ENCODE data around the gene STARD10. TPM values are rescaled to one million over a fixed set of nuclear protein-coding genes. Genes with fewer than 3 reads are reported as not detected.

Gene STARD10
- total and polyA plus RNA-seq, 9 of the 15 experiments (the other 6 are each of a cell fraction or from before 2014, with no cell fraction given), result 0.15 to 52.9 (median 32.3) TPM

GRCh38 chr11:72769680-72770079, 24.2 kb downstream of the STARD10 start:
- no peak for FAIRE-seq

More at GRCh38 chr11:72769680-72770079, 24.2 kb downstream of the STARD10 start:
- Histone ChIP-seq H3K4me3 (no peak overlapping the region), H4K20me1 (replicated peaks; ENCODE audit: control insufficient read depth, insufficient read depth, low read length) (no peaks in the 10 kb centered on the region), H3K4me1 (replicated peaks in 1 of 2; ENCODE audit: control insufficient read depth in 2 of 2, insufficient read depth in 2 of 2, low read length in 2 of 2) (peaks cover 14 to 30% of the 10 kb centered on the region in 2 experiments; a peak in 4 of 5 replicates), H3K9ac (ENCODE audit: insufficient read depth in 1 of 2, low read depth in 2 of 2, low read length in 2 of 2) (no peak overlapping the region), H3K36me3 (ENCODE audit: control insufficient read depth, insufficient read depth, low read length) (peaks cover 2% of the 10 kb centered on the region; the same call in 1 of the 3 replicates), H3K9me1 (ENCODE audit: control insufficient read depth, insufficient read depth, low read length) (peaks cover 4% of the 10 kb centered on the region), H3K27ac (ENCODE audit: extremely low read depth, low read depth, low read length) (no peak overlapping the region), H3K79me2 (ENCODE audit: control insufficient read depth, insufficient read depth, low read length) (no peaks in the 10 kb centered on the region; the same call in 2 of the 3 replicates), H3K9me3 (replicated peaks; ENCODE audit: control insufficient read depth, insufficient read depth, low read depth, low read length) (no peaks in the 10 kb centered on the region), H2AFZ (ENCODE audit: low read depth, low read length) (no peak overlapping the region), H3K27me3 (ENCODE audit: control insufficient read depth in 2 of 2, insufficient read depth in 2 of 2, low read length in 2 of 2) (no peaks in the 10 kb centered on the region), H3K4me2 (ENCODE audit: insufficient read depth, low read length) (no peak overlapping the region)
- DNase-seq (ENCODE audit: extremely low read depth in 1 of 4, low spot score in 3 of 4) (peak in 2 of 4 experiments; percentile 44 to 48), ATAC-seq (no peak)
- ChIA-PET CTCF (ENCODE audit: low intra/inter-chr PET ratio) (interaction anchor here (0.6 kb wide), 1 partner anchor 66 kb away, joined by 3 read pairs; no protein-coding TSS in a partner anchor), POLR2A (interaction anchor here (0.7 kb wide), 1 partner anchor 575 kb away, joined by 3 read pairs; no protein-coding TSS in a partner anchor)
- no TSS peak for BruUV-seq (replicated peaks)
- 40% methylated on average over 4 of the region's 4 CpGs for WGBS (ENCODE audit: insufficient coverage, low coverage, missing lambda C conversion rate)
- in situ Hi-C loops (cut with MboI), result no loop called here
- TF ChIP-seq ZNF407 (IDR thresholded peaks at IDR 0.05; ENCODE audit: low read depth) (no peak), ATF7 (IDR thresholded peaks at IDR 0.05) (0 out of 2 replicates have a peak, but pooled peaks have one; percentile 29), JUN (IDR thresholded peaks at IDR 0.05; ENCODE audit: borderline replicate concordance, low read depth, low read length) (0 out of 2 replicates have a peak, but pooled peaks have one; percentile 19), JUN (CRISPR knock-in tag; IDR thresholded peaks at IDR 0.05; ENCODE audit: borderline replicate concordance) (no peak), CREM (IDR thresholded peaks at IDR 0.05; ENCODE audit: low read depth) (peak; percentile 37; the same call in 1 of the 2 replicates), MAZ (CRISPR knock-in tag; conservative IDR thresholded peaks at IDR 0.05 in 1 of 2, IDR thresholded peaks at IDR 0.05 in 1 of 2) (no peak), ATF3 (IDR thresholded peaks at IDR 0.05) (peak; percentile 77), ATF3 (CRISPR knock-in tag; conservative IDR thresholded peaks at IDR 0.05) (no peak), JUND (IDR thresholded peaks at IDR 0.05; ENCODE audit: borderline replicate concordance, low read depth, low read length) (peak; percentile 49; the same call in 1 of the 2 replicates), JUND (tag; IDR thresholded peaks at IDR 0.05; ENCODE audit: borderline replicate concordance, low read depth, low read length) (no peak)
- intact Hi-C loops (cut with micrococcal nuclease), result no loop called here

Data from K562 (cell line).